Keratinocyte (primary cell): ENCODE results near the gene LGALS13. TPM values are rescaled to one million over a fixed set of nuclear protein-coding genes. Genes with fewer than 3 reads are reported as not detected.
"Not testable (repeated sequence)": the region's sequence is repeated elsewhere in the genome, so short reads cannot be mapped to it uniquely, and the experiment has no call there.

Experiments used
- DNase-seq: peaks from one replicate; pipeline ENCODE4 v3.0.0-alpha.2; 2011; ENCODE audit warnings: low read depth, missing footprints, low spot score
- FAIRE-seq: peaks from 2 replicates; lab custom pipeline; 2011; peaks lifted over from hg19 to GRCh38; lab: Jason Lieb, UNC
- H2AFZ ChIP-seq: 2 replicates; pipeline ENCODE4 v1.6.0; 2012; ENCODE audit warnings: low read length, control low read depth, inconsistent platforms; ENCODE audit not compliant: control insufficient read depth
- H3K27ac ChIP-seq: 2 replicates; pipeline ENCODE4 v1.5.1; 2011; ENCODE audit warnings: low read length; ENCODE audit not compliant: control insufficient read depth, insufficient read depth
- H3K27me3 ChIP-seq: 3 replicates; pipeline ENCODE4 v1.6.0; 2011; ENCODE audit warnings: low read length; ENCODE audit not compliant: control insufficient read depth, insufficient read depth; ENCODE audit errors: extremely low read depth
- H3K36me3 ChIP-seq, 2 experiments: 2 replicates in 1 of 2; 3 replicates in 1 of 2; pipeline ENCODE4 v1.5.1; 2011; ENCODE audit warnings: low read length in 2 of 2, mild to moderate bottlenecking in 1 of 2; ENCODE audit not compliant: control insufficient read depth in 2 of 2, insufficient read depth in 2 of 2; ENCODE audit errors: extremely low read depth in 1 of 2
- H3K4me1 ChIP-seq: 3 replicates; pipeline ENCODE4 v1.5.1; 2011; ENCODE audit warnings: low read length; ENCODE audit not compliant: control insufficient read depth, insufficient read depth; ENCODE audit errors: extremely low read depth
- H3K4me2 ChIP-seq: 3 replicates; pipeline ENCODE4 v1.6.0; 2011; ENCODE audit warnings: low read depth, low read length; ENCODE audit not compliant: control insufficient read depth, insufficient read depth; ENCODE audit errors: extremely low read depth
- H3K4me3 ChIP-seq, 3 experiments: fragments of 200-600 bp in 1 of 3; sonication (generic) in 1 of 3; 2 replicates in 2 of 3; 3 replicates in 1 of 3; pipeline ENCODE4 v1.5.1; 2011 to 2016; ENCODE audit warnings: low read length in 3 of 3, mild to moderate bottlenecking in 3 of 3, control low read depth in 2 of 3, inconsistent platforms in 1 of 3, low read depth in 1 of 3, mixed read lengths in 1 of 3, mixed run types in 1 of 3, moderate library complexity in 1 of 3; ENCODE audit not compliant: control insufficient read depth in 2 of 3, insufficient read depth in 2 of 3; ENCODE audit errors: extremely low read depth in 1 of 3
- H3K79me2 ChIP-seq: 2 replicates; pipeline ENCODE4 v1.6.0; 2012; ENCODE audit warnings: low read length; ENCODE audit not compliant: control insufficient read depth, insufficient read depth
- H3K9ac ChIP-seq: 3 replicates; pipeline ENCODE4 v1.6.0; 2011; ENCODE audit warnings: low read length; ENCODE audit not compliant: control insufficient read depth, insufficient read depth; ENCODE audit errors: extremely low read depth
- H3K9me1 ChIP-seq: 3 replicates; pipeline ENCODE4 v1.6.0; 2011; ENCODE audit warnings: low read length; ENCODE audit not compliant: control insufficient read depth, insufficient read depth; ENCODE audit errors: extremely low read depth
- H3K9me3 ChIP-seq: 2 replicates; pipeline ENCODE4 v1.5.1; 2012; ENCODE audit warnings: low read depth, low read length; ENCODE audit not compliant: control insufficient read depth
- H4K20me1 ChIP-seq: 3 replicates; pipeline ENCODE4 v1.6.0; 2011; ENCODE audit warnings: low read length; ENCODE audit not compliant: control insufficient read depth, insufficient read depth; ENCODE audit errors: extremely low read depth
- EZH2 ChIP-seq: IDR thresholded peaks from one replicate; pipeline ENCODE4 v1.6.1; 2012; ENCODE audit warnings: inconsistent platforms, mild to moderate bottlenecking, low read length, moderate library complexity
- dilution Hi-C: fragments of 300-500 bp; cut with MboI; formaldehyde crosslinking; loops from one replicate; pipeline ENCODE4 v1.7.0; 2020; ENCODE audit warnings: low sequenced_read_pairs; ENCODE audit not compliant: extremely low pct_ligation_motif_present
- polyA plus RNA-seq, 5 experiments: library from polyadenylated mRNA; depleted of rRNA in 3 of 5; stranded (reverse) in 3 of 5; stranded (forward) in 1 of 5; unstranded in 1 of 5; fragments of >200 nt; gene quantifications; 1 replicate in 1 of 5; 2 replicates in 3 of 5; 3 replicates in 1 of 5; pipeline versions ENCODE4 v1.2.1 to v1.2.3, GENCODE V29; 2011 to 2012; ENCODE audit warnings: missing spikeins in 2 of 5, low read depth in 1 of 5, low replicate concordance in 1 of 5
- TF ChIP-seq, protein P1 (sequence below), 3 experiments: IDR thresholded peaks in 1 of 3; conservative IDR thresholded peaks in 1 of 3; optimal IDR thresholded peaks in 1 of 3; 2 replicates in 2 of 3; 3 replicates in 1 of 3; pipeline versions ENCODE3 to v1.5.1; 2011; ENCODE audit warnings: low read length in 3 of 3, mild to moderate bottlenecking in 3 of 3, moderate library complexity in 2 of 3, control low read depth in 1 of 3, inconsistent platforms in 1 of 3; ENCODE audit not compliant: insufficient read depth in 2 of 3; ENCODE audit errors: extremely low read depth in 1 of 3

The LGALS13 gene
- polyA plus RNA-seq, 1 donor (not counting 4 experiments of a cell fraction or from before 2014, with no cell fraction given): not detected

DNA sequence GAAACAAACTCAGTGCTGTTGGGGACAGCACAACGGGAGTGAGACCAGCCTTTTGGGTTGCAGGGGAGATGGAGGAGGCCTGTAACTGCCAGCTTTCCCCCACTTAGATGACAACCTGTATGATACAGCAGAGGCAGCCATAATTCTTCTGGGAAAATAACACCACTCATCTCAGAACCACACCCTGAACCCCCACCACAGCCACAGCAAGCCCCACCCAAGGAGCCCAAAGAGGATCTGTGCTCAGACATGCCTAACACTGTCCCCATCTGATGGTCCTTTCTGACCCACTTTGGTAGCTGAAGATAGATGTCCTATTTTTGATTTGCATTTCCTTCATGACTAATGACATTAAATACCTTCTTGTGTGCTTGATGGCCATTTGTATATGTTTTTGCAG is 15.4 kb downstream of the LGALS13 start:
- dilution Hi-C loops: no loop called here
- no peak overlapping the region for H3K27ac ChIP-seq
- DNase-seq: no peak
- no peak overlapping the region for H3K4me2 ChIP-seq
- no peaks in the 10 kb centered on the region for H3K79me2 ChIP-seq
- H3K27me3 ChIP-seq: no peaks in the 10 kb centered on the region
- no peaks in the 10 kb centered on the region for H4K20me1 ChIP-seq
- H2AFZ ChIP-seq: no peak overlapping the region
- no peak for TF ChIP-seq EZH2
- TF ChIP-seq, protein P1, sequence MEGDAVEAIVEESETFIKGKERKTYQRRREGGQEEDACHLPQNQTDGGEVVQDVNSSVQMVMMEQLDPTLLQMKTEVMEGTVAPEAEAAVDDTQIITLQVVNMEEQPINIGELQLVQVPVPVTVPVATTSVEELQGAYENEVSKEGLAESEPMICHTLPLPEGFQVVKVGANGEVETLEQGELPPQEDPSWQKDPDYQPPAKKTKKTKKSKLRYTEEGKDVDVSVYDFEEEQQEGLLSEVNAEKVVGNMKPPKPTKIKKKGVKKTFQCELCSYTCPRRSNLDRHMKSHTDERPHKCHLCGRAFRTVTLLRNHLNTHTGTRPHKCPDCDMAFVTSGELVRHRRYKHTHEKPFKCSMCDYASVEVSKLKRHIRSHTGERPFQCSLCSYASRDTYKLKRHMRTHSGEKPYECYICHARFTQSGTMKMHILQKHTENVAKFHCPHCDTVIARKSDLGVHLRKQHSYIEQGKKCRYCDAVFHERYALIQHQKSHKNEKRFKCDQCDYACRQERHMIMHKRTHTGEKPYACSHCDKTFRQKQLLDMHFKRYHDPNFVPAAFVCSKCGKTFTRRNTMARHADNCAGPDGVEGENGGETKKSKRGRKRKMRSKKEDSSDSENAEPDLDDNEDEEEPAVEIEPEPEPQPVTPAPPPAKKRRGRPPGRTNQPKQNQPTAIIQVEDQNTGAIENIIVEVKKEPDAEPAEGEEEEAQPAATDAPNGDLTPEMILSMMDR (optimal IDR thresholded peaks at IDR 0.05 in 1 of 3, IDR thresholded peaks at IDR 0.05 in 1 of 3, conservative IDR thresholded peaks at IDR 0.05 in 1 of 3; ENCODE audit: extremely low read depth in 1 of 3, insufficient read depth in 2 of 3, low read length in 3 of 3): no peak
- no peaks in the 10 kb centered on the region for H3K4me1 ChIP-seq
- H3K36me3 ChIP-seq: no peaks in the 10 kb centered on the region
- H3K9me1 ChIP-seq: no peaks in the 10 kb centered on the region
- H3K4me3 ChIP-seq: no peak overlapping the region
- no peak overlapping the region for H3K9ac ChIP-seq
- H3K9me3 ChIP-seq: no peaks in the 10 kb centered on the region
- FAIRE-seq: no peak

DNA sequence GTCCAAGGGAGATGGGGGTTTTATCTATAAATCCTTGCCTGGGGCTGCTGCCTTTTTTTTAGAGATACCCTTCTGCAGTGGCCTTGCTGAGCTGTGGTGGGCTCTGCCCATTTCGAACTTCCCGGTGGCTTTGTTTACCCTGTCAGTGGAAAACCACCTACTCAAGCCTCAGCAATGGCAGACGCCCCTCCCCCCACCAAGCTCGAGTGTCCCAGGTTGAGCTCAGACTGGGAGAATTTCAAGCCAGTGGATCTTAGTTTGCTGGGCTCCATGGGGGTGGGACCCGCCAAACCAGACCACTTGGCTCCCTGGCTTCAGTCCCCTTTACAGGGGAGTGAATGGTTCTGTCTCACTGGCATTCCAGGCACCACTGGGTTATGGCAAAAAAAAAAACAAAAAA is 21.6 kb downstream of the LGALS13 start:
- no peak for FAIRE-seq
- dilution Hi-C loops: no loop called here
- TF ChIP-seq EZH2: no peak
- TF ChIP-seq, protein P1 (optimal IDR thresholded peaks at IDR 0.05 in 1 of 3, IDR thresholded peaks at IDR 0.05 in 1 of 3, conservative IDR thresholded peaks at IDR 0.05 in 1 of 3; ENCODE audit: extremely low read depth in 1 of 3, insufficient read depth in 2 of 3, low read length in 3 of 3): no peak

DNA sequence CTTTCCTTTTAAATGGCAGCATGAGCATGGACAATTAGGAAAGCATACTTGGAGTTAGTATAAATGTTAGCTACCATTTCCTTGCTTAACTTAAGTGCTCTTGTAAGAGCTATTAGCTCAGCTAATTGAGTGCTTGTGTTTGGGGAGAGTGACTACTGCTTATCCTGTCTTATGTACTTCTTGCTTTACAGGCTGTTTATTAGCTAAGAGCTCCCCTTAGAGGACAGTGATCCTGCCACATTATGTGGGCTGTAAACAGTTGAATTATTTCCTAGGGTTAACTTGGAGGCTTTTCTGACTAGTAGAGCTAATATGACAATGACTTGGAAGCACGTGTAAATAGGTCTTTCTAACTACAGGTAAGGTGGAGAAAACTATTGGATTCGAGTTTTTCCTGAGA is 25.3 kb downstream of the LGALS13 start:
- H4K20me1 ChIP-seq, dilution Hi-C loops, H3K9me3 ChIP-seq, H3K9ac ChIP-seq, H3K27me3 ChIP-seq, DNase-seq, H3K4me3 ChIP-seq, FAIRE-seq, H3K4me1 ChIP-seq, H3K4me2 ChIP-seq, H3K36me3 ChIP-seq, H3K79me2 ChIP-seq, H3K9me1 ChIP-seq, H2AFZ ChIP-seq, H3K27ac ChIP-seq: not testable (repeated sequence)

More for the DNA sequence above, 21.6 kb downstream of the LGALS13 start:
- no peak overlapping the region for H3K4me3 ChIP-seq
- H2AFZ ChIP-seq: no peak overlapping the region
- H3K4me1 ChIP-seq: no peaks in the 10 kb centered on the region
- H3K79me2 ChIP-seq: no peaks in the 10 kb centered on the region
- H3K27ac ChIP-seq: no peak overlapping the region
- H3K9me1 ChIP-seq: no peaks in the 10 kb centered on the region
- DNase-seq: no peak
- no peak overlapping the region for H3K4me2 ChIP-seq
- no peaks in the 10 kb centered on the region for H3K9me3 ChIP-seq
- H4K20me1 ChIP-seq: no peaks in the 10 kb centered on the region
- H3K27me3 ChIP-seq: no peaks in the 10 kb centered on the region
- H3K9ac ChIP-seq: no peak overlapping the region
- no peaks in the 10 kb centered on the region for H3K36me3 ChIP-seq
